AG10803 (cell line): ENCODE data around the gene GARRE1.

Experiments
- DNase-seq: peaks from one replicate; pipeline ENCODE4 v3.0.0; 2010; ENCODE audit warnings: low read depth
- H3K4me3 ChIP-seq: 2 replicates; pipeline ENCODE4 v1.5.1; 2011; ENCODE audit warnings: mild to moderate bottlenecking, low read length, control low read depth
- CTCF ChIP-seq: conservative IDR thresholded peaks from 2 replicates; pipeline ENCODE4 v1.5.1; 2011; ENCODE audit warnings: mild to moderate bottlenecking, low read length, control low read depth, inconsistent platforms

GARRE1 gene

DNA sequence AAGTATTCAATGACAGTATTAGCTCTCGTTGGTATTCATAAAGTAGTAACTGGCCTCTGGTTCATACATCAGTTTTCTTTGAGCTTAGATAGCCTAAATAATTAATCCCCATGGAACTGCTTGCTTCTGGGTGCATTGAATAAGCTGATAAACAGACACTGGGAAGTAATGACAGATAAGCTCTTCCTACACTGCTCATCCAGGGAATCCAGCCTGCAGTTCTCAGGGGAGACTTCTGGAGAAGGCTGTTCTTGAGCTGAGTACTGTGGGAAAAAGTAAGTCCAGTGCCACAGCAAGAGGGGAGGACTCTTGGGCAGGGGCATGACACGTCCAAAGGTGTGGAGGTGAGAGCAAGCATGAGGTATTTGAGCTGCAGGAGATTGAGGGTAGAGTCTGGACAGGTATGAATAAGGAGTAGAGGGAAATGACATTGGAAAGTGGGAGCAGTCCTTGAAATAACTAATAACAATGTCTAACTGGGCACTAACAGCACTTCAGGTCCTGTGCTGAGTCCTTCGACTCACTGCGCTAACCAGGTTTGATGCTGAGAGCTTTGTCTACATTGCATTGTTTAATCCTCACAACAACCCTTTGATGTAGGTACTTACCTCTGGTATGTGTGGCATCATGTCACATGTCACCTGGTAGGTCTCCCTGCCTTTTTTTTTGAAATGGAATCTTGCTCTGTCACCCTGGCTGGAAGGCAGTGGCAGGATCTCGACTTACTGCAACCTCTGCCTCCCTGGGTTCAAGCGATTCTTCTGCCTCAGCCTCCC lies 7.2 kb downstream of the GARRE1 start:
- TF ChIP-seq CTCF: no peak
- no peak for DNase-seq
- H3K4me3 ChIP-seq: no peak overlapping the region

- no peak overlapping the region for H3K4me3 ChIP-seq
- no peak for TF ChIP-seq CTCF
- DNase-seq: no peak
Observed at GRCh38 chr19:34263745-34264237, 9.4 kb downstream of the GARRE1 start.

DNA sequence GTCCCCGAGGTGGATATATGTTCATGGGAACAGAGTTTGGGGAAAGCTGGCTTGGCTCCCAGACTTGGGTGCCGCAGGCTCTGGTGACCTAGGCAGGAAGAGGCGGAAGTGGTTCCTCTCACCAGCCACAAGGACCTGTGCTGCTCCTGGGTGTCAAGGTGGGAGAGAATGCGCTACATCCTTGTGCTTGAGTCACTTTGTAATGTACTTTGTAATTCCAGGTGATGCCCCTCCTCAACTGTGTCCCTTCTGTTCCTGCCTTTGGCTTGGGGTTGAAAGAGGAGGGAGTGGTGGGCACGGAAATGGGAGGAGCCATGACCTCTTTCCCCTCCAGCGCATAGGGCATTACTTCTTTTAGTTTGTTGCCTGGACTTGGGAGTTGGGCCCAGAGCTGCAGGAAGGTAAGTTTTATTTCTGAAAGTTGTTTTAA lies 10.9 kb downstream of the GARRE1 start:
- TF ChIP-seq CTCF: no peak
- no peak overlapping the region for H3K4me3 ChIP-seq
- no peak for DNase-seq

GRCh38 chr19:34269081-34269480 lies 14.7 kb downstream of the GARRE1 start:
- no peak for DNase-seq
- TF ChIP-seq CTCF: no peak
- no peak overlapping the region for H3K4me3 ChIP-seq

- no peak overlapping the region for H3K4me3 ChIP-seq
- TF ChIP-seq CTCF: no peak
Observed at GRCh38 chr19:34269489-34269888, 15.1 kb downstream of the GARRE1 start.

DNA sequence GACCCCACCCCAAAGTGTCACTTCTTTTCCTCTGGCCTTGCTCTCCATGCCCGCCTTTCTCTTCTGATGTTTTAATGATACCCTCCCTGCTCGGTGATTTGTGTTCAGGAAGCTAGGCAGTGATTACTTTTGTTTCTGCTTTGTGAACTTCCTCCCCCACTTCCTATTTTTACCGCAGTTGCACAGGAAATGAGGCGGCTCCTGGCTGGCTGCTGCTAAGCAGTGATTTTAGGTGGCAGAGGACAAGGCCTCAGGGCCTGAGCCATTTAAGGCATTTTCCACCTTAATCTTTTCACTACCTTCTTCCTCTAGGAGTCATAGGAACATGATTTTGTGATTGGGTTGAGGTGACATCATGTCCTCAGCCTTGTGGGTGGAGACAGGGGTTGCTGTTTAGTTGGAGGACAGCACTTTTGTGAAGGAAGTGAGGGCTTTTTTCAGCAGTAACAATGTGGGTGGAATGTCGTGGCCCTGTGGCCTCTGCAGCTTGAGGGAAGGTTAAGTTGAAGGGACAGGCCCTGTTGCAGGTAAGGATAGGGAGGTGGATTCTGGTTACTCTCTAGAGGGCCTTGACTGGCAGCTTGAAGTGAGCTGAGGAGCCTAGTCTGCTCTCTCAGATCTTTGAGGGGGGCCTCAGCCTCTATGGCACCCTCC lies 15.7 kb downstream of the GARRE1 start:
- DNase-seq: peak; percentile 51
- H3K4me3 ChIP-seq: no peak overlapping the region
- no peak for TF ChIP-seq CTCF

More at GRCh38 chr19:34269489-34269888, 15.1 kb downstream of the GARRE1 start:
- no peak for DNase-seq

- no peak overlapping the region for H3K4me3 ChIP-seq
- DNase-seq: no peak
- no peak for TF ChIP-seq CTCF
Observed at GRCh38 chr19:34273121-34273520, 18.8 kb downstream of the GARRE1 start.
